ENCODE results near the gene PCA3. TPM values are rescaled to one million over a fixed set of nuclear protein-coding genes. Genes with fewer than 3 reads are reported as not detected.

The PCA3 gene
- total and polyA plus RNA-seq, 2 of the 8 experiments (the other 6 are each of a cell fraction or from before 2014, with no cell fraction given), result not detected

DNA sequence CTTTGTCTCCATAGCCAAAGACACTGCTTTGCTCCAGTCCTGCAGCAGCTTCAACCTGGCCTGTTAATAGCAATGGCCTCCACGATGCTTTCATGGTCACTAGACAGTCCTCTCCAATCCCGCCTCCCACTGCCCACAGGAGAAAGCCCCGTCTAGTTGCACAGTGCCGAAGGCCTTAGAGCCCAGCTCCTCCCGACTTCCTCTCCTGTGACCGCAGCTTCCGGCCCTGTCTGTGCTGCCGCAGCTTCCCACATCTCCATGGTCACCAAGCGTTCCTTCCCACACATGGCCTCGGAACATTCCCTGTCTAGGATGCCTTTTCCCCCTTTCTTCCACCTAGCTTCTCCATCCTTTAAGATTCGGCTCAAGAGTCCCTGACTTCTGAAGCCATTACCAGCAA, 23.4 kb downstream of the PCA3 start:
- no peak overlapping the region for H3K9ac ChIP-seq (replicated peaks in 1 of 4; ENCODE audit: extremely low read depth in 1 of 4, low read depth in 3 of 4, low read length in 3 of 4)
- H2BK5ac ChIP-seq (ENCODE audit: low read depth, low read length), result no peak overlapping the region
- H3K4ac ChIP-seq (replicated peaks; ENCODE audit: insufficient read length, low read depth, low read length), result no peak overlapping the region
- DNase-seq (ENCODE audit: low read depth in 1 of 2, low spot score in 2 of 2) (no peak), FAIRE-seq (no peak)
- H3K14ac ChIP-seq (ENCODE audit: insufficient read length), result no peak overlapping the region
- H3K23me2 ChIP-seq (ENCODE audit: low read depth, low read length), result no peaks in the 10 kb centered on the region
- H4K5ac ChIP-seq (ENCODE audit: insufficient read length, low read depth, low read length), result no peak overlapping the region
- CTCF ChIA-PET (ENCODE audit: partially characterized antibody), result interaction anchor here (0.6 to 1.3 kb wide), 2 partner anchors 31 to 210 kb away, joined by 3 read pairs; no protein-coding TSS in a partner anchor
- no peaks in the 10 kb centered on the region for H3K79me1 ChIP-seq (ENCODE audit: low read depth, low read length)
- H3K36me3 ChIP-seq (ENCODE audit: control insufficient read depth in 2 of 4, insufficient read depth in 4 of 4, low read length in 3 of 4), result no peaks in the 10 kb centered on the region
- no peaks in the 10 kb centered on the region for H3K79me2 ChIP-seq (ENCODE audit: control insufficient read depth in 1 of 2, insufficient read depth in 2 of 2, low read length in 2 of 2)
- no peak overlapping the region for H3K56ac ChIP-seq (replicated peaks; ENCODE audit: insufficient read length, low read depth, low read length)
- H4K91ac ChIP-seq (replicated peaks; ENCODE audit: insufficient read length, low read length), result no peak overlapping the region
- no peak overlapping the region for H2AK5ac ChIP-seq (ENCODE audit: low read depth, low read length)
- no peak overlapping the region for H2BK120ac ChIP-seq (replicated peaks; ENCODE audit: low read depth, low read length)
- no peak overlapping the region for H3K23ac ChIP-seq (ENCODE audit: insufficient read length)
- no peaks in the 10 kb centered on the region for H3K4me1 ChIP-seq (replicated peaks in 1 of 4; ENCODE audit: control insufficient read depth in 3 of 4, insufficient read depth in 4 of 4, low read length in 3 of 4)
- no peaks in the 10 kb centered on the region for H3K9me3 ChIP-seq (ENCODE audit: insufficient read depth in 2 of 2, low read depth in 1 of 2, low read length in 1 of 2)
- H4K20me1 ChIP-seq (replicated peaks in 1 of 2; ENCODE audit: control insufficient read depth in 1 of 2, insufficient read depth in 2 of 2, low read length in 2 of 2), result no peaks in the 10 kb centered on the region
- H3K27ac ChIP-seq (ENCODE audit: low read depth, low read length), result no peak overlapping the region
- no peak overlapping the region for H2BK20ac ChIP-seq (ENCODE audit: low read length)
- WGBS, 2 experiments (ENCODE audit: extremely low coverage in 1 of 2, insufficient coverage in 1 of 2, insufficient read length in 1 of 2, insufficient replicate concordance in 2 of 2, low coverage in 1 of 2, low lambda C conversion rate in 2 of 2, missing lambda C conversion rate in 1 of 2), result 93% methylated on average over 11 of the region's 11 CpGs; no CpG with 5 or more reads in 1 of the 2 experiments
- H3K27me3 ChIP-seq (replicated peaks in 1 of 4; ENCODE audit: control insufficient read depth in 3 of 4, extremely low read depth in 1 of 4, insufficient read depth in 3 of 4, low read length in 3 of 4), result no peaks in the 10 kb centered on the region
- H3K18ac ChIP-seq (ENCODE audit: extremely low read depth, low read length), result no peak overlapping the region
- H3K4me2 ChIP-seq (ENCODE audit: insufficient read depth in 1 of 2, low read depth in 2 of 2, low read length in 2 of 2), result no peak overlapping the region
- no peak overlapping the region for H2BK12ac ChIP-seq (ENCODE audit: low read depth, low read length)
- H2BK15ac ChIP-seq (ENCODE audit: low read length), result no peak overlapping the region
- no peak overlapping the region for H4K8ac ChIP-seq (ENCODE audit: extremely low read depth, insufficient read depth, low read length)
- TF ChIP-seq RXRA (IDR thresholded peaks at IDR 0.05; ENCODE audit: insufficient read depth, low read depth, low read length) (no peak), EGR1 (IDR thresholded peaks at IDR 0.05; ENCODE audit: borderline replicate concordance, low read depth, low read length) (no peak), TCF12 (IDR thresholded peaks at IDR 0.05; ENCODE audit: low read depth, low read length) (no peak), BACH1 (IDR thresholded peaks at IDR 0.05; ENCODE audit: low read length) (no peak), SUZ12 (IDR thresholded peaks at IDR 0.05; ENCODE audit: low read length) (no peak), PHF8 (conservative IDR thresholded peaks at IDR 0.05; ENCODE audit: low read depth, low read length) (no peak), TAF7 (optimal IDR thresholded peaks at IDR 0.05; ENCODE audit: borderline replicate concordance, low read depth, low read length) (no peak), HDAC6 (IDR thresholded peaks at IDR 0.05; ENCODE audit: low read depth, low read length) (no peak), MAFK (IDR thresholded peaks at IDR 0.05; ENCODE audit: low read depth, low read length) (no peak)
- no peak overlapping the region for H2AFZ ChIP-seq (ENCODE audit: low read length)
- no peak overlapping the region for H3K4me3 ChIP-seq (ENCODE audit: extremely low read depth in 1 of 4, insufficient read depth in 2 of 4, low read depth in 3 of 4, low read length in 4 of 4)
- POLR2A ChIA-PET (ENCODE audit: partially characterized antibody), result no interaction called here

Measured in H1 (cell line).